ENCODE data around the gene CCSER1.
"Not testable (repeated sequence)": the region's sequence is repeated elsewhere in the genome, so short reads cannot be mapped to it uniquely, and the experiment has no call there.

CCSER1 gene

DNA sequence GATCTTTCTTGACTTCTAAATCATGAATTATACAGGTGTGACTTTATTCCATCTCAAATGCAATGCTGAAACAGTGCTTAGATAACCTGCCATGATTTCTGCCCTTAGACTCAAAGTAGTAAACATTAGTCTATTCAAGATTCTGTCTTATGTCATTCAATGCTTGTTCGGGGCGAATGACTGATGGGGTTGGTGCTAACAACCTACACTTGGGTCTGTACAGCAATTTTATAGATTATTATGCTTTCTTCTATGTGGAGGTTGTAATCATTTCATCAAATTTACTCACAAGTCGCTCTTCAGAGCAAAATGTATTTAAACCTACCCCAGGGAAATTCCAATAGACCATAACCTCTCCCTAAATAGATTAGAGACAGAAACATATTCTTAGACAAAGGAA lies 1155.0 kb downstream of the CCSER1 start:
- no peak for DNase-seq (ENCODE audit: low read depth in 2 of 2)

DNA sequence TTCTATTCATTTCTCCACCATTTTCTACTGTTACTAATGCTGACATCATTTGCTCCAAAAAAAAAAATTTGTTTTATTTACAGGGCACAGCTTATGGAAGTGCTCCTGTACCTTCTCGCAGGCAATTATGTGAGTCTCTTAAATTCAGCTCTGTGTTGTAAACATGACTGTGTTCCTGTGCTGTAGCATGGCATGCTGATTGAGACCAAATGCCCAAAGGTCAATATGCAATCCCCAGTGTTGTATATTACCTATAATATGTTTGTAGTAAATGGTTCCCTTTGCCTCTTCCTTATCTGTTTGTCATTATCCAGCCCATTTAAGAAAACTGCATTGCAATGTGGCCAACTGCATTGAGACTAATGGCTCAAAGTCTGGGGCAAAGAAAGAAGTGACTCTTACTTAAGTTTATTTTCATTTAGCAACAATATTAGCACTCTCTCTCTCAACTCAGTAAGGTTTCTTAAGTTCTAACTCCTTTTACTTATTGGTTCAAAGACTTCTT lies 1156.6 kb downstream of the CCSER1 start:
- no peak for DNase-seq (ENCODE audit: low read depth in 2 of 2)

- no peak for DNase-seq (ENCODE audit: low read depth in 2 of 2)
These were observed 1157.3 kb downstream of the CCSER1 start for GRCh38 chr4:91284480-91284879.

DNA sequence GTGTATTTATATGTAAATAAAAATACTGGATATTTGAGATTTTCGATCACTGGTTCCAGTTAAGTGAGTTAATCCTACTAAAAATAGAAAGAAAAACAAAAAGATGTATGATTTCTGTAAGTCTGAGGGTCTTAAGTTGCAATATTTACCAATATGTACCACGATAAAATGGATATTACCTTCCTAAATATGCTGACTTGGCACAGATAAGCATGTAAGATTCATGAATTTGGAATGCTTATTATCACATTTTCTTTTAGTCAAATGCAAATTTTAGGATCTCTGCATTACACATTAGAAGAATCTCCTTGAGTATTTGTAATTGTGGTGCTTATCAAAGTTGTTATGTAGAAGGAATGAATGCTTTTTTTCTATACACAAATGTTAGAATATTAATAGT lies 1158.3 kb downstream of the CCSER1 start:
- no peak for DNase-seq (ENCODE audit: low read depth in 2 of 2)

GRCh38 chr4:91288702-91289311 lies 1161.6 kb downstream of the CCSER1 start:
- no peak for DNase-seq (ENCODE audit: low read depth in 2 of 2)

DNA sequence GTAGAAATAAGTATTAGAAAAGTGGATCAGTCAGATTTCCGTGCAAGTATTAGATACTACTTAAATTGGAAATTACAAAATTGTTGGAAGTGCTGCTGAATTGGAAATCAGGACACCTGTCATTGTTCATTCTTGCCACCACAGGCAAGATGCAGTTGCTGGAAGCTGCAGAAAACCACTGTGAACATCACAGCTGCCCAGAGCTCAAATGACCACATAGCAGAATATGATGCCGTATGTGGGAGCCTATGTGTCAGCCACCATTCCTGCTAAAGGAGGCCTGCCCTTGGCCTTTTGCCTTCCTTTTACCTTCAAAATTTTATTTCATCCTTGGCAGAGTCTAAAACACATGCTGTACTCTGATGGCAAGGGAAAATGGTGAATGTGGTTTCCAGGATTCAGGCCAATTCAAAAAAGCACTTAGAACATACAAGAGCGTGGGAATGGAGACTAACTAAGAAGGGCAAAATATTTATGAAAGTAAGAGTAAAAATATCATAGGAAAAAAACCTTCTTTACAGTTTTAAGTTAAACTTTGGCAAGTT lies 1171.0 kb downstream of the CCSER1 start:
- no peak for DNase-seq (ENCODE audit: low read depth in 2 of 2)

GRCh38 chr4:91298824-91299223 lies 1171.6 kb downstream of the CCSER1 start:
- DNase-seq (ENCODE audit: low read depth in 2 of 2), result no peak

GRCh38 chr4:91302120-91302519 lies 1174.9 kb downstream of the CCSER1 start:
- no peak for DNase-seq (ENCODE audit: low read depth in 2 of 2)

DNA sequence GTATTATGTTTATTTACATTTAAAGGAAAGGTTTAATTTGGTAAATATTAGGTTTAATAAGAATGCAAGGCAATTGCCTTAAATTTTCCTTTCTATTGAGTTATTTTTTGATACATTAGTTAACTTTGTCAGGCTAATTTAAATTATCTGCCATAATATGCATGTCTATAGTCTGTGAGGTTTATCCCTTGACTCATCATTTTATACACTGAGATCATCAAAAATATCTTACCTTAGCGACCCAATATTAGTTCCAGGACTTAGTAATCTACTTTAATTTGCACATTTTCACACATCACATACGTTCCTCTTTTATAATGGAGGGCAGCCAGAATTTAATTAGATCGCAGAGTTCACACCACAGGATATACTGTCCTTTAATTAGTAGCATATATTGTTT lies 1177.1 kb downstream of the CCSER1 start:
- DNase-seq (ENCODE audit: low read depth in 2 of 2), result no peak

- DNase-seq (ENCODE audit: low read depth in 2 of 2), result no peak
These were observed 1190.2 kb downstream of the CCSER1 start for GRCh38 chr4:91317434-91317833.

DNA sequence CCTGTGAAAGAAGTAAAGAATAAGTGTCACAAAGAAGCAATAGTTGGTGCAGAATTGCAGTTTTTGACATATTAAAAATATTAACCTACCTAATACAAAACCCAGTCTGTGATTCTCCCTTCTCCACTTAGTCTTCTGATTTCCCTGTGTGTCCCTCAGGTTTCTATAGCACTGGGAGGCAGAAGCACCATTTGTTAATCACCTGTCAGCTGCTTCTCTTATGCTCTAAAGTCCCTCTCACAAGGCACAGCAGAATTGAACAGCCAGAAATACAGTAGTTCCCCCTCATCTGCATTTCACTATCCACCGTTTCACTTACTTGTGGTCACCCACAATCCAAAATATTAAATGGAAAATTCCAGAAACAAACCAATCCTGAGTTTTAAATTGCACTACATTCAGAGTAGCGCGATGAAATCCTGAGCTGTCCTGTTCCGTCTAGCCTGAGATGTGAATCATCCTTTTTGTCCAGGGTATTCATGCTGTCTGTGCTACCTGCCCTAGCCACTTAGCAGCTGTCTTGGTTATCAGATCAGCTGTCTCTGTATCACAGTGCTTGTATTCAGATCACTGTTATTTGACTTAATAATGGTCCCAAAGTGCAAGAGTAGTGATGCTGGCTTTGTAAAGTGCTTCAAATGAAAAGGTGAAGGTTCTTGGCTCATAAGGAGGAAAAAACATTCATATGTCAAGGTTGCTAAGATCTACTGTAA lies 1192.5 kb downstream of the CCSER1 start:
- no peak for DNase-seq (ENCODE audit: low read depth in 2 of 2)

DNA sequence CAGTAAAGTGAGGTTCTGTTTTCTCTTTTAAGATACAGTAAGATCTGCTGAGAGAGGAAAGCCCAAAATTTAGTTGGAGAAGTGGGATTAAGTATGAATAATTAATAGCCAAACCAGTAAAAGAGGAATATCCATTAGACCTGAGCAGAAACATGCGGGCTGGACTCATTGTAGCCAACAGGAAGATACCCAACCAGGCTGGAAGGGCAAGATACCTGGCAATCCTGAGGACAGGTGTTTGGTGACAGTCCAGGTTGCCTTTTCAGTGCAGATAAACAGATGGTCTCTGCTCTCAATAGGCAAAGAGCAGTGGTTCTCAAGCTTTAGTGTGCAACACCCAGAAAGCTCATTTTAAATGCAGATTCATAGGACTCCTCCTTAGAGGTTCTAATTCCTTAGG lies 1195.8 kb downstream of the CCSER1 start:
- DNase-seq (ENCODE audit: low read depth in 2 of 2), result no peak

DNA sequence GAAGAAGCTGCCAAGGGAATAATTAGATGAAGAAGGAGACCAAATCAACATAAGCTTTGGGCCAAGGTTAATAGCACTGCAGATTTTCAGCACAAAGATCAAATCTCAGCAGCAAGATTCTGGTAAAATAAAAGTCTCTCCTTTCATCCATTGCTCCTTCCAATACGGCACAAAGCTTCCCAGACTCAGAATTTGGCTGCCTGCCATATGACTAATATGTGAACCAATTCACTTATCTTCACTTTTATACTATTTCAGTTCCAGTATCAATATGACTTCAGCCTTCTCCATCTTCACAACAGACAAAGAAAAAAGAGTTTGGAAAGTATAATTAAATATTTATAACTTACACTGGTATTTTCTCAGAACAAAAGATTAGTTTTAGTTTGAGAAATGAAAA lies 1198.3 kb downstream of the CCSER1 start:
- DNase-seq (ENCODE audit: low read depth in 2 of 2), result no peak

- DNase-seq (ENCODE audit: low read depth in 2 of 2), result not testable (repeated sequence)
These were observed 1199.0 kb downstream of the CCSER1 start for GRCh38 chr4:91326167-91326566.

- no peak for DNase-seq (ENCODE audit: low read depth in 2 of 2)
These were observed 1203.5 kb downstream of the CCSER1 start for GRCh38 chr4:91330555-91331137.

- DNase-seq (ENCODE audit: low read depth in 2 of 2), result no peak
These were observed 1213.6 kb downstream of the CCSER1 start for GRCh38 chr4:91340822-91341221.

GRCh38 chr4:91345632-91346031 lies 1218.4 kb downstream of the CCSER1 start:
- no peak for DNase-seq (ENCODE audit: low read depth in 2 of 2)

DNA sequence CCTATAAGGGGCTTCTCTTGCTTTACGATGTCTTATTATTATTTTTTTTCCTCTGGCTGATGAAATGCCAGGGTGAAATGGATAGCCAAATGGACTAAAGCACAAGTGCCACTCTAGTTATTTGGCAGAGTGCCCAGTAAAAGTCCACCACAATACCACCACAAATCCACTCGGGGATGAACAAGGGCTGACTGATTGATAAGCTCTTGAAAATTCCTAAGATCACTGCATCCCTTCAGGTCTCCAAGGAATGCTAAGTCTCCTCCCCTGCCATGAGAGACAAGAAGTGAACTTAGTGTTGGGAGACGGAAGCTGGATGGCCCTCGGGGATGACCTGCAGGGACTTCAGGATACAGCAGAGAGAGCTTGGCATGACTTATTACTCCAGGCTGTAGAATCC lies 1229.3 kb downstream of the CCSER1 start:
- not testable (repeated sequence) for DNase-seq (ENCODE audit: low read depth in 2 of 2)

- not testable (repeated sequence) for DNase-seq (ENCODE audit: low read depth in 2 of 2)
These were observed 1230.8 kb downstream of the CCSER1 start for GRCh38 chr4:91358016-91358415.

- not testable (repeated sequence) for DNase-seq (ENCODE audit: low read depth in 2 of 2)
These were observed 1231.4 kb downstream of the CCSER1 start for GRCh38 chr4:91358621-91359020.

DNA sequence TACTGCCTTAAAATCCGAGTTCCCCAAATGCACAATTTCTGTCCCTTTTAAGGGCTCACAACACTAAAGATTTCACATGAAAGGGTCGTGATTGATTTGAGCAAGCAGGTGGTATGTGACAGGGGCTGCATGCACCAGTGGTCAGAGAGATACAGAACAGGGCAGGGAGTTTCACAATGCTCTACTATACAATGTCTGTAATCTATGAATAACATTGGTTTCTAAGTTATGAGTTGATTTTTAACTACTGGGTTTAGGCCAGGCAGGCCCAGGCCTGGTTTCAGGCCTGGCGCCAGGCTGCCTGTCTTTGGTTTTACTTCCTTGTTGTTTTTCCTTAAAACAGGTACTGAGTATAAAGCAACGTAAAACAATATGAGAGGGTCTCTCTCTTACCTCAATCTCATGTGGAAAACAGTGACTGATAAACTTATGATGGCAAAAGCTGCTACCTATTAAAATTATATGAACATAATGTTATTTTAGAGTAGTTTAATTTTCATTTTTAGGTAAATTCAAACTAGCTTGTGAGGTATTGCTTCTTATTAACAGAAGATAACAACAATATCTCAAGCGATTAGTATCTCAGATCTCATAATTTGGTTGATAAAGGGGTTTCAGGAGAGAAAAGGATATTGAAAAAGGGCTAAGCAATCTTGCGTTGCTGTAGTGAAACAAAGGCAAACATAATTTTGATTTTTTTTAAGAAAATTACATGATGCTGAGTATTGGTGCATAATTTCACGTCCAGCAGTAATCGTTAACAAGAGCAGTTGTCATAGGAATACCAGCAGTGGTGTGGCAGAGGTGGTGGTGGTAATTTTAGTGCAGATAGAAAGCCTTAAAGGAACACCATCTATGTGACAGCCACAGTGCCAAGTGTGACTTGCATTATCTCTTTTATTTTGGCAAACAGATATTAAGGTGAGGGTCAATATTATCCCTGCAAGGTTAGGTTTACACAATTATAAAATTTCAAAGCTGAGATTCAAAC lies 1232.1 kb downstream of the CCSER1 start:
- no peak for DNase-seq (ENCODE audit: low read depth in 2 of 2)

DNA sequence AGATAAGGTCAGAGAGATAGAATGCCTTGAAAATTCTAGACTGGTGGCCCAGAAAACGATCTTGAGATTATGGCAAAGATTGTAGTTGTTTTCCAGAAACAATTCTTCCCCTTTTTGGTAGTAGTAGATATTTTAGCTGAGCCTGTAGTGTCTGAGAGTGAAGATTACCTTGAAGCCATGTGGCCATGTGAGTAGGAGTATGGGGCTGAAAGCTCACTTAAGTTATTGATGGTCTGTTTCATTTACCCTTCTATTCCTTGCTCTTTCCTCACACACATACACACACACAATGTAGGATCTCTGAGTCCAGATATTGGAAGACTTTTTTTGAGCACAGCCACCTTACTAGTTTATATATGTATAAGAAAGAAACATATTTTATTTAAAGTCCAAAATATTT lies 1234.9 kb downstream of the CCSER1 start:
- DNase-seq (ENCODE audit: low read depth in 2 of 2), result no peak
